ENCODE measurements around the gene TNNI3K.

TNNI3K gene

DNA sequence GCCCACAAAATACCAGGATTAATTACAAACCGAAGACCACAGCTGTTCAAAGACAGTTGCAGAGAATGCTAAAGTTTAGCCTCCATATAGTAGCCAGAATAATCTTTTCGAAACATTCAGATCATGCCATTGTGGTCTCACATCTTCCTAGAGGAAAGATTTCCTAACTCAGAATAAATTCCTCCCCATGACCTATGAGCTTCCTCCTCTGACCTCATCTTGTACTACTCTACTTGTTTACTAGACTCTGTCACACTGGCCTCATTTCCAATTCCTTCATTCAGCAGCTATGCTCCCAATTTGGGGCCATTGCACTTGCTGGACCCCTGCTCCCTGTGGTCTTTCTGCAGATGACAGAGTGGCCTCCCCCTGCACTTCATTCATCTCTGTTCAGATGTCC is 349.0 kb downstream of the TNNI3K start:
- DNase-seq: no peak

DNA sequence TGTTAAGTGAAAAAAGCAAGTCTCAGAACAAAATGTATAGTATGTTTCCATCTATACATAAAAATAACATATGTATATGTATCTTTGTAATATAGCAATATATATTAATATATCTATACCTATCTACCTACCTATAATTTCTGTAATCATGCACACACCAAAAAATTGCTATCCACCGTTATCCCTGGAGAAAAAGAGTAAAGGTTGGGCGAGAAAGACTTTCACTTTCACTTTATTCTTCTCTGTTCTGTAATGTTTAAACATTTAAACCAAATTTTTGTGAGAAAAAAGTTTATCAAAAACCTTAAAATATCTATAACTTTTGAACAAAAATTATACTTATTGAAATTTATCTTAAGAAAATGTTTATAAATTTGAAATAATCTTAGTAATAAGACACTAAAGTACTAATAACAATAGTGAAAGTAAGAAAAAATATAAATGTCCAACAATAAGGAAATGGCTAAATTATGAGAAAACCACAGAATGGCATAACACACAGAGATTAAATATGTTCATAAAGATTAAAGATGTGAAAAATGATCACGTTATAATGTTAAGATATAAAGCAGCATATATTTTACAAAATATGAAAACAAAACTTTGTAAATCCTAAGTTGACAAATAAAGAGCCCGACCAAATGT is 351.2 kb downstream of the TNNI3K start:
- no peak for DNase-seq

DNA sequence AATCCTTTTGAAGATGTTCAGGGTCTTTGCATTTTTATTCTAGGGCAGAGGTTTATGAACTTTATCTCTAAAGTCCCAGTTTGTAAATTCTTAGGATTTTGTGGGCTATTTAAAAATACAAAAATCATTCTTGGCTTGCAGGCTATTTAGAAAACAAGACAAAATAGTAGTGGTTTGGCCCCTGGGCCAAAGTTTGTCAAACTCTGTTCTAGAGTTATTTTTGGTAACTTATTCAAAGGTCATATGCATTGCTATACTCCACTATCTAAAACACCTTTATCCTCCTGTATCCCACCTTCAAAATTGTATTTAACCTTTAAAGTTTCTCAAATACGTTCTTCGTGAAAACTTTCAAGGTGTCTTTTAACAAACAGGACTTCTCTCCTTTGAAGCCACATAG is 352.7 kb downstream of the TNNI3K start:
- no peak for DNase-seq

DNA sequence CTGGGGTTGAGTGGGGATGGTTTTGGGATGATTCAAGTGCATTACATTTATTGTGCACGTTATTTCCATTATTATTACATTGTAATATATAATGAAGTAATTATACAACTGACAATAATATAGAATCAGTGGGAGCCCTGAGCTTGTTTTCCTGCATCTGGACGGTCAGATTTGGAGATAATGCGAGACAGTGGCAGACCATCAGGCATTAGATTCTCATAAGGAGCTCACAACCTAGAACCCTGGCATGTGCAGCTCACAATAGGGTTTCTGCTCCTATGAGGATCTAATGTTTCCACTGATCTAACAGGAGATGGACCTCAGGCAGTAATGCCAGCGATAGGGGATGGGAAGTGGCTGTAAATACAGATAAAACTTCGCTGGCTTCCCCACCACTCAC is 355.1 kb downstream of the TNNI3K start:
- DNase-seq: no peak

DNA sequence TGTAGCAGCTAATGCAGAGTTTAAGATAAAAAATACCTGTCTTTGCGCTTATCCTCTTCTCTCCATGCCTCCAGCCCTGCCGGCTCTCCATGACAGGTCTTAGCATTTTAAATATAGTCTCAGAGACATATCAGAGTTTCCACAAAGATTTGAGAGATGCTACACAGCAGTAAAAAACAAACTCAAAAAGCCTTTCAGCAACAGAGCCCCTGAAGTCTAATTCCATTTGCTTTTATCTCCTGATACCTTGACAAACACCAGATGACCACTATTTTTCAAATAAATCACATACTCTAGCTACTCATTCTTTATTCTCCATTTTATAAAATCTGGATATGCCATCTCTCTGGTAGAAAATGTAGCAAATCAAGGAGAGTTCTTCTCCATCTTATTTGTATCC is 356.8 kb downstream of the TNNI3K start:
- no peak for DNase-seq

DNA sequence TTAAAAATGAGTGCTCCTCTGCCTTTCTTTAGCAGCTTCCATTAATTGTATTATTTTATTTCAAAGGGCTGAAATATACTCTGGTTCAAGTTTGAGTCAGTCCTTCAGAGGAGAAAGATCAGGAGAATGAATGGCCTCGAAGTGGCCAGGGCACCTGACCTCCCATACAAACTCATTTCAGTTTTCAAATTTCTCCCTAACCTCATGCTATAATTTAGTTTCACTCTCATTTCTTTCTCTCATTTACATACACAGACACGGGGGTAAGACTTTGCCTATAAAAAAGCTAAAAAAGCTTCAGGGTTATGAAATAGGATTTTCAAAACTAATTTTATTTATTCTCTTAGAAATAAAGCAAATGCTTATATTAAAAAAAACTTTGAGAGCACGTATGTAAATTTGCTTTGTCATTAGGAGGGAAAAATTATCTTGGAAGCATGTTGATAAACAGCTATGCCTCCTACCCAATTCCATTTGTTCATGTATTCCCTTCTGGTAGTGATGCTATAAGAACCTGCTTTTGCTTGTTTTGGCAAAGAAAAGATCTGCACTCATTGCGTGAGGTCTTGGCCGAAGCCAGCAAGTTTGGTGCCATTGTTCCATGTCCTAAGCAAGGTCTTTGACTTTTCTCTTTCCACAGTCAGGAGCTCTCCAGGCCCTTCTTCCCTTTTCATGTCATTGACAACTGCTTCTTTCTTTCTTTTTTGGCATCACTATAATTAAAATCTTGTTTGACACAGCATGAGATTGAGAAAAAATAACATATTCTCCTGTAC is 357.6 kb downstream of the TNNI3K start:
- DNase-seq: no peak
